Measurements from ENCODE around the gene FOXJ3.

GRCh38 chr1:42318601-42319000 lies 16.4 kb downstream of the FOXJ3 start:
- TF ChIP-seq CTCF (IDR thresholded peaks at IDR 0.05) (no peak), POLR2A (IDR thresholded peaks at IDR 0.05) (no peak)
